GM20000 (cell line): Measurements from ENCODE around the gene DNASE1L2.

Experiments used
- DNase-seq: peaks from one replicate; pipeline ENCODE4 v3.0.0; 2012; ENCODE audit warnings: low spot score
- TF ChIP-seq, protein P1 (sequence below): IDR thresholded peaks from 2 replicates; pipeline ENCODE4 v1.5.1; 2012; ENCODE audit warnings: mild to moderate bottlenecking, control low read depth; ENCODE audit errors: extremely low read depth, missing control alignments

The DNASE1L2 gene

DNA sequence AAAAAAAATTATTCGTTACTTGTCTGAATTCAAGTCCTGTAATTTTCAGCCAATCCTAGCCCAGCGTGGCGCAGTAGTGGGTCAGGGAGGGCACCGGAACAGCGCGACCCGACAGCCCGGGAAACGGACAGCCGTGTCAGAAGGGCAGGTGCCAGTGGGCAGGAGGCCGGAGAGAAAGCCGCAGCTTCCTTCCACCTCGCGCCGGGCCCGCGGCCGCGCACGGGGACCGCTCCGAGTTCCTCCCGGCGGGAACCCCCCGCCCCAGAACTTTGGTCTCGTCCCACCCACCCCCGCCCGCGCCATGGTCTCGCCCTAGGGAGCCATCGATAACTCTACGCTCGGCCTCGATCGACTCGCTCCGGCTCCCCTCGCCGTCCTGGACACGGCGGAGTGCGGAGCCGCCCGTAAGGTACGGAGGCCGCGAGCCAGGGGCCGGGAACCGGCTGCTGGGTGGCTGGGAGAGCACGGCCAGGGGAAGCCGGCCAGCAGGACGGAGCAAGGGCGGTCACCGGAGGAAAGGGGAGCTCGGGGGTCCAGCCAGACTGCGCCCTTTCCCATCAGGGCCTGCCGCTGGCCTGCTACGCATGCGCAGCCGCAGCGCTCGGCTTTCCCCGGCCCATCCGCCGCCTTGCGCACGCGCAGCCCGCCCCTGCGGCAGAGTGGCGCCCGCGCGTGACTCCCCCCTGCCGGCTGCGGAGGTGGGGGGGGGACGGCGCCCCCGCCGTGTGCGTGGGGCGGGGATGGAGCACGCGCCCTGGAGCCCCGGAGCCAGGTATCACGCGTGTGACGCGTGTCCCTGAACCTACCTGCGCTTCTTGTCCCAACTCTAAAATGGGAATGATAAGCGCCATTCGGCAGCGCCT lies 30.9 kb upstream of the DNASE1L2 start, which contains the start of gene MLST8:
Gene MLST8, plus strand, starts transcription at position 351 of the 863 bp plus-strand sequence. CDS start 632 bp downstream, outside the sequence.
- peak; percentile 99 for DNase-seq
- TF ChIP-seq, protein P1, sequence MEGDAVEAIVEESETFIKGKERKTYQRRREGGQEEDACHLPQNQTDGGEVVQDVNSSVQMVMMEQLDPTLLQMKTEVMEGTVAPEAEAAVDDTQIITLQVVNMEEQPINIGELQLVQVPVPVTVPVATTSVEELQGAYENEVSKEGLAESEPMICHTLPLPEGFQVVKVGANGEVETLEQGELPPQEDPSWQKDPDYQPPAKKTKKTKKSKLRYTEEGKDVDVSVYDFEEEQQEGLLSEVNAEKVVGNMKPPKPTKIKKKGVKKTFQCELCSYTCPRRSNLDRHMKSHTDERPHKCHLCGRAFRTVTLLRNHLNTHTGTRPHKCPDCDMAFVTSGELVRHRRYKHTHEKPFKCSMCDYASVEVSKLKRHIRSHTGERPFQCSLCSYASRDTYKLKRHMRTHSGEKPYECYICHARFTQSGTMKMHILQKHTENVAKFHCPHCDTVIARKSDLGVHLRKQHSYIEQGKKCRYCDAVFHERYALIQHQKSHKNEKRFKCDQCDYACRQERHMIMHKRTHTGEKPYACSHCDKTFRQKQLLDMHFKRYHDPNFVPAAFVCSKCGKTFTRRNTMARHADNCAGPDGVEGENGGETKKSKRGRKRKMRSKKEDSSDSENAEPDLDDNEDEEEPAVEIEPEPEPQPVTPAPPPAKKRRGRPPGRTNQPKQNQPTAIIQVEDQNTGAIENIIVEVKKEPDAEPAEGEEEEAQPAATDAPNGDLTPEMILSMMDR, result no peak

DNA sequence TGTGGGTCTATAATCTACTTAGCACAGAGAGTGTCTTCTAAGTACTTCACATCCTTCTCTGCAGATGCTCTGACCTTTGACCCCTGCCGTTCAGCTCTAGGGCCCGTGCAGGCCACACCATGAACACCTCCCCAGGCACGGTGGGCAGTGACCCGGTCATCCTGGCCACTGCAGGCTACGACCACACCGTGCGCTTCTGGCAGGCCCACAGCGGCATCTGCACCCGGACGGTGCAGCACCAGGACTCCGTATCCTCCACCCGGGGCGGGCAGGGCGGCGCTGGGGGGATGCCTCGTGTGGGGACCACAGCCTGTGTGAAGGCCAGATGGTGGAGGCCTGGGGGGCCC lies 30.3 kb upstream of the DNASE1L2 start:
- no peak for DNase-seq

DNA sequence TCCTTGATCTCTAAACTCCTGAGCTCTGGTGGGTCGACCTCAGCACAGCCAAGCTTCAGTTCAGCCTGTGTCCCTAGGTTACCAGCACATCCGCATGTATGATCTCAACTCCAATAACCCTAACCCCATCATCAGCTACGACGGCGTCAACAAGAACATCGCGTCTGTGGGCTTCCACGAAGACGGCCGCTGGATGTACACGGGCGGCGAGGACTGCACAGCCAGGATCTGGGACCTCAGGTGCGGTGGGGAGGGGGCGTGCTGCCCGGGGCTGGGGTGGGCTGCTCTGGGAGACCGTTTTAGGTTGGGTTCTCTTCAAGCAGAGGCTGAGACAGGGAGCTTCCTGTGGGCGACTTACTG lies 29.8 kb upstream of the DNASE1L2 start:
- no peak for DNase-seq
- TF ChIP-seq, protein P1, result no peak

More for the DNA sequence above, 30.3 kb upstream of the DNASE1L2 start:
- TF ChIP-seq, protein P1, result no peak

DNA sequence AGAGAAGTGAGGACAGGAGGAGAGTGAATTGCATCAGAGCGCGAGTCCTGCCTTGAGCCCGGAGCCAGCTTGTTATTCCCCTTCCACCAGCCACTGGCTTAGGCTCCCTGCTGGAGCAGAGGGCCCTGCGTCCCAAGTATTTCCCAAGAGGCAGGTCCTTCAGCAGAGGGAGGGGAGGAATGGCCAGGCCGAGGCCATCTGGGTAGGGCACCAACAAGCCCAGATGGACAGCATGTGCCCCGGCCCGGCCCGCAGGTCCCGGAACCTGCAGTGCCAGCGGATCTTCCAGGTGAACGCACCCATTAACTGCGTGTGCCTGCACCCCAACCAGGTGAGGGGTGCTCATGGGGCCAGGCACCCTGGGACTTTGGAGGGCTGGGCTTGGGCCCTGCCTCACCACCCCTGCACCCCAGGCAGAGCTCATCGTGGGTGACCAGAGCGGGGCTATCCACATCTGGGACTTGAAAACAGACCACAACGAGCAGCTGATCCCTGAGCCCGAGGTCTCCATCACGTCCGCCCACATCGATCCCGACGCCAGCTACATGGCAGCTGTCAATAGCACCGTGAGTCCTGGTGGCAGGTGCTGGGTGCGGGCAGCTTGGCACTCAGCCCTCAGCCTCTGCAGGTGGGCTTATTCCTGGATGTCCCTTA lies 29.3 kb upstream of the DNASE1L2 start:
- no peak for DNase-seq
- TF ChIP-seq, protein P1, result no peak

DNA sequence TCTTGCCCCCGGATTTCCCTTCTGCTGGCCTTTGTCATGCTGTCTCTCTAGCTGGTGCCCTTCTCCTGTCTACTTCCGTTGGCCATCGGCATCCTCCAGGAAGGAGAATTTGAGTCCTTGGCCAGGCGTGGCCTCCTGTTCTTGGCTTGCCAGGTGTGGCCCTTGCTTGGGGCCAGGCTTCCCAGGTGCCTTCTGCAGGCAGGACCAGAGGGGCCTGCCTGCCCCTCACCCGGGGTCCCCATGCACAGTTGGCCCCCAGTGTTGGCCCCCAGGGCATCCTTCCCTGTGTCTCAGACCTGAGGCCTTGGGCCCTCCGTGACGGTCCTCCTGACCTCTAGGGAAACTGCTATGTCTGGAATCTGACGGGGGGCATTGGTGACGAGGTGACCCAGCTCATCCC lies 28.4 kb upstream of the DNASE1L2 start:
- no peak for DNase-seq
- TF ChIP-seq, protein P1, result no peak

DNA sequence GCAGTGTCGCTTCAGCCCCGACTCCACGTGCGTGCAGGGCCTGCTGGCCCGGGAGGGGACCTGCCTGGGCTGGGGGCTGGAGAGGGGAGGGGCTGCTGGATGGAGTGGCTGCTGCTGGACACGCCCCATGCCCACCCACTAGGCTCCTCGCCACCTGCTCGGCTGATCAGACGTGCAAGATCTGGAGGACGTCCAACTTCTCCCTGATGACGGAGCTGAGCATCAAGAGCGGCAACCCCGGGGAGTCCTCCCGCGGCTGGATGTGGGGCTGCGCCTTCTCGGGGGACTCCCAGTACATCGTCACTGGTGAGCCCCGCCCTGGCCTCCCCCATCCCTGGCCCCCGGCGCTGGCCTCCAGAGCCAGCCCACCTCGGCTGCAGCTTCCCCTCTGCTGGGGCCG lies 27.9 kb upstream of the DNASE1L2 start:
- DNase-seq, result no peak
- TF ChIP-seq, protein P1, result no peak

DNA sequence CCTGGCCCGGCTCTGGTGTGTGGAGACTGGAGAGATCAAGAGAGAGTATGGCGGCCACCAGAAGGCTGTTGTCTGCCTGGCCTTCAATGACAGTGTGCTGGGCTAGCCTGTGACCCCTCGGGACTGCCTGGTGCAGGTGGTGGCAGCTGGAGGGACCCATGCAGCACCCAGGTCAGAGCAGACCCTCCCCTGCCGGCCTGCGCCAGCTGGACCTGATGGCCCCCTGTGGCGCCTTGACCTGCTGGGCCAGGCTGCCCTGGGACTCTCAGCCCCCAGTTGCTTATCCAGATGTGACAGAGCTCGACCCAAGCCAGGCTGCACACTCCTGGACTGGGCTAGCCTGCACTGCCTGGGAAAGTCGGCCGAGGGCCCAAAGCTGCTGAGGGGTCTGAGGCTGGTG lies 27.5 kb upstream of the DNASE1L2 start:
- no peak for DNase-seq
- TF ChIP-seq, protein P1, result no peak
